Activated CD8-positive, alpha-beta T cell treated with anti-CD3 and anti-CD28 coated beads for 36 hours (primary cell): ENCODE data around the gene MTARC2. TPM values are rescaled to one million over a fixed set of nuclear protein-coding genes. Genes with fewer than 3 reads are reported as not detected.

ENCODE experiments used
- ATAC-seq: fragments of 200-7000 bp; cut with Tn5 transposase; one replicate; pipeline ENCODE4 v1.10.0; 2021; ENCODE audit warnings: mild to moderate bottlenecking, moderate library complexity
- CTCF ChIA-PET: fragments of 350-600 bp; sonication (Branson Sonifier 250); formaldehyde crosslinking; loops from one replicate; lab custom pipeline; 2021; ENCODE audit warnings: antibody characterized with exemption; lab: Charles Lee
- POLR2A ChIA-PET: fragments of 350-600 bp; sonication (Branson Sonifier 250); formaldehyde crosslinking; loops from one replicate; lab custom pipeline; 2021; ENCODE audit warnings: antibody characterized with exemption; lab: Charles Lee
- DNase-seq: peaks from one replicate; pipeline ENCODE4 v3.0.0-alpha.2; 2020
- H3K27ac Mint-ChIP-seq: one replicate; pipeline ENCODE4 v1.8.0; 2021; ENCODE audit warnings: mild to moderate bottlenecking, mixed read lengths
- H3K27me3 Mint-ChIP-seq: one replicate; pipeline ENCODE4 v1.8.0; 2021; ENCODE audit warnings: mixed read lengths
- H3K36me3 Mint-ChIP-seq: one replicate; pipeline ENCODE4 v1.8.0; 2021; ENCODE audit warnings: low read depth, mixed read lengths
- H3K4me1 Mint-ChIP-seq: one replicate; pipeline ENCODE4 v1.8.0; 2021; ENCODE audit warnings: low read depth, mixed read lengths
- H3K4me3 Mint-ChIP-seq: one replicate; pipeline ENCODE4 v1.8.0; 2021; ENCODE audit warnings: mild to moderate bottlenecking, moderate library complexity, mixed read lengths
- H3K9me3 Mint-ChIP-seq: one replicate; pipeline ENCODE4 v1.8.0; 2021; ENCODE audit warnings: mixed read lengths
- CTCF ChIP-seq: fragments of 200-600 bp; IDR thresholded peaks from one replicate; pipeline ENCODE4 v1.8.0; 2022; ENCODE audit warnings: antibody characterized with exemption, mild to moderate bottlenecking
- intact Hi-C: fragments of 100-400 bp; cut with micrococcal nuclease; formaldehyde crosslinking; loops from one replicate; pipeline ENCODE4 v1.10.0; 2022
- total RNA-seq, 2 experiments: library from RNA; stranded (reverse); gene quantifications; one replicate each; pipeline ENCODE4 v1.2.3, GENCODE V29; 2021

The MTARC2 gene
- total RNA-seq, 2 experiments from 2014 or later = not detected

GRCh38 chr1:220748936-220749335, 814 bp downstream of the MTARC2 start:
- no peak for TF ChIP-seq CTCF
- CTCF ChIA-PET = interaction anchor here (1.0 to 2.6 kb wide), 2 partner anchors 13 to 16 kb away, joined by 3 to 9 read pairs; no protein-coding TSS in a partner anchor
- Mint-ChIP-seq H3K4me1 (peaks cover 2% of the 10 kb centered on the region), H3K9me3 (no peaks in the 10 kb centered on the region), H3K27me3 (peaks cover 52% of the 10 kb centered on the region), H3K36me3 (no peaks in the 10 kb centered on the region), H3K27ac (no peak overlapping the region), H3K4me3 (no peak overlapping the region)
- no peak for DNase-seq
- POLR2A ChIA-PET = no interaction called here
- intact Hi-C loops = no loop called here
- ATAC-seq = no peak

- CTCF ChIA-PET = interaction anchor here (1.0 kb wide), 1 partner anchor 17 kb away, joined by 5 read pairs; no protein-coding TSS in a partner anchor
These were observed 2.0 kb downstream of the MTARC2 start for GRCh38 chr1:220750131-220750515.

GRCh38 chr1:220751111-220751510, 3.0 kb downstream of the MTARC2 start:
- no peaks in the 10 kb centered on the region for H3K9me3 Mint-ChIP-seq
- DNase-seq (no peak), ATAC-seq (no peak)
- intact Hi-C loops = no loop called here
- no peak overlapping the region for H3K27ac Mint-ChIP-seq
- CTCF ChIA-PET = interaction anchor here (0.5 kb wide), 1 partner anchor 982 kb away, joined by 4 read pairs; no protein-coding TSS in a partner anchor
- peaks cover 53% of the 10 kb centered on the region for H3K27me3 Mint-ChIP-seq
- POLR2A ChIA-PET = no interaction called here
- peaks cover 2% of the 10 kb centered on the region for H3K4me1 Mint-ChIP-seq
- no peak overlapping the region for H3K4me3 Mint-ChIP-seq
- no peak for TF ChIP-seq CTCF
- no peaks in the 10 kb centered on the region for H3K36me3 Mint-ChIP-seq

More at GRCh38 chr1:220750131-220750515, 2.0 kb downstream of the MTARC2 start:
- POLR2A ChIA-PET = no interaction called here
- no peak for ATAC-seq
- Mint-ChIP-seq H3K27me3 (peaks cover 53% of the 10 kb centered on the region), H3K27ac (no peak overlapping the region), H3K4me3 (no peak overlapping the region), H3K36me3 (no peaks in the 10 kb centered on the region), H3K9me3 (no peaks in the 10 kb centered on the region), H3K4me1 (peaks cover 2% of the 10 kb centered on the region)
- DNase-seq = no peak
- intact Hi-C loops = no loop called here
- no peak for TF ChIP-seq CTCF

GRCh38 chr1:220754212-220754917, 6.2 kb downstream of the MTARC2 start:
- ATAC-seq = no peak
- no peaks in the 10 kb centered on the region for H3K4me1 Mint-ChIP-seq
- H3K36me3 Mint-ChIP-seq = no peaks in the 10 kb centered on the region
- no peak for DNase-seq
- H3K4me3 Mint-ChIP-seq = no peak overlapping the region
- no peak for TF ChIP-seq CTCF
- H3K9me3 Mint-ChIP-seq = no peaks in the 10 kb centered on the region
- POLR2A ChIA-PET = no interaction called here
- H3K27ac Mint-ChIP-seq = no peak overlapping the region
- H3K27me3 Mint-ChIP-seq = peaks cover 26% of the 10 kb centered on the region
- CTCF ChIA-PET = interaction anchor here (1.0 kb wide), 1 partner anchor 18 kb away, joined by 3 read pairs; no protein-coding TSS in a partner anchor
- intact Hi-C loops = no loop called here

GRCh38 chr1:220754918-220755295, 6.8 kb downstream of the MTARC2 start:
- Mint-ChIP-seq H3K4me1 (no peaks in the 10 kb centered on the region), H3K27ac (no peak overlapping the region), H3K27me3 (peaks cover 25% of the 10 kb centered on the region), H3K36me3 (no peaks in the 10 kb centered on the region), H3K4me3 (no peak overlapping the region), H3K9me3 (no peaks in the 10 kb centered on the region)
- no peak for ATAC-seq
- no peak for TF ChIP-seq CTCF
- POLR2A ChIA-PET = no interaction called here
- CTCF ChIA-PET = interaction anchor here (1.0 kb wide), 1 partner anchor 18 kb away, joined by 3 read pairs; no protein-coding TSS in a partner anchor
- no peak for DNase-seq
- intact Hi-C loops = no loop called here
